Measurements from ENCODE around the gene RAE1. TPM values are rescaled to one million over a fixed set of nuclear protein-coding genes. Genes with fewer than 3 reads are reported as not detected.

The RAE1 gene
- polyA plus RNA-seq, 1 experiment, result 39.0 TPM

DNA sequence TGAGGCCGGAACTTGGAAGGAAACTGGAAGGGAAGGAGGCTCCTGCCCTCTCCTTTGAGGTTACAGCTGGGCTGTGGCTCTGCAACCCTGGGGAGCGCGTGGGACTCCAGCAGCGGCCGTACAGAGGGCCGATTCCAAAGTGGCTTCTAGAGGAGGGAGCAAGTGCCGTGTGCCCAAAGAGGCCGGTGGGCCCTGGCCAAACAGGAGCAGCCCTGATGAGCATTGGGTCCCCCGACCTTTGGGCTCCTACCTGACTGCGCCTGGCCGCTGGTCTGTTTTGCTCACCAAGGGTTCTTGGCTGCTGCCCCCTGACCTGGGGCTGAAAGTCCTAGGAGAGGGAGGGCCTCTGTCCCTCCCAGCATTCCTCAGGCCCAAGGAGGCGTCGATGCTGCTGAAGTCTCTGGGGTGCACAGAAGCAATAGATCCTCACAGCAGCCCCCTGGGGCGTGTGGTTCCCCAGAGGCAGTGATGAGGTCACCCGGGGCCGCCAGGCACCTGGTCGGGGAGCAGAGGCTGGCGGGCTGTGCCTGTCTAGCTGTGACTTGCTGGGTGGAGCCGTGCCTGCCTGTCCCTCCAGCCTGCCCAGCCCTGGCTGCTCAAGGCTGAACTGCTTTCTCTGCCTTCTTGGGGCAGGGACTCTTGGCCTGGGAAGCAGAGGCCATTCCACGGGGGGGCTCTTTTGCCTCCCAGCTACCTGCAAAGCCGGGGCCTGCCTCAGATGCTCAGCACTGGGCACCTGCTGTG is 49.9 kb downstream of the RAE1 start:
- no peak for DNase-seq (ENCODE audit: low read depth)
- ChIA-PET CTCF (interaction anchor here (1.0 to 1.5 kb wide), 2 partner anchors 9 to 95 kb away, joined by 3 read pairs; no protein-coding TSS in a partner anchor), POLR2A (no interaction called here)
- TF ChIP-seq, protein P1, sequence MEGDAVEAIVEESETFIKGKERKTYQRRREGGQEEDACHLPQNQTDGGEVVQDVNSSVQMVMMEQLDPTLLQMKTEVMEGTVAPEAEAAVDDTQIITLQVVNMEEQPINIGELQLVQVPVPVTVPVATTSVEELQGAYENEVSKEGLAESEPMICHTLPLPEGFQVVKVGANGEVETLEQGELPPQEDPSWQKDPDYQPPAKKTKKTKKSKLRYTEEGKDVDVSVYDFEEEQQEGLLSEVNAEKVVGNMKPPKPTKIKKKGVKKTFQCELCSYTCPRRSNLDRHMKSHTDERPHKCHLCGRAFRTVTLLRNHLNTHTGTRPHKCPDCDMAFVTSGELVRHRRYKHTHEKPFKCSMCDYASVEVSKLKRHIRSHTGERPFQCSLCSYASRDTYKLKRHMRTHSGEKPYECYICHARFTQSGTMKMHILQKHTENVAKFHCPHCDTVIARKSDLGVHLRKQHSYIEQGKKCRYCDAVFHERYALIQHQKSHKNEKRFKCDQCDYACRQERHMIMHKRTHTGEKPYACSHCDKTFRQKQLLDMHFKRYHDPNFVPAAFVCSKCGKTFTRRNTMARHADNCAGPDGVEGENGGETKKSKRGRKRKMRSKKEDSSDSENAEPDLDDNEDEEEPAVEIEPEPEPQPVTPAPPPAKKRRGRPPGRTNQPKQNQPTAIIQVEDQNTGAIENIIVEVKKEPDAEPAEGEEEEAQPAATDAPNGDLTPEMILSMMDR (IDR thresholded peaks at IDR 0.05; ENCODE audit: insufficient read depth, low read depth, low read length), result no peak
- H3K36me3 ChIP-seq (ENCODE audit: control insufficient read depth, insufficient read depth, low read length), result peaks cover 14% of the 10 kb centered on the region
- H3K4me3 ChIP-seq (ENCODE audit: low read depth, low read length), result no peak overlapping the region
- no peaks in the 10 kb centered on the region for H3K27me3 ChIP-seq (ENCODE audit: control insufficient read depth, insufficient read depth, low read length)

DNA sequence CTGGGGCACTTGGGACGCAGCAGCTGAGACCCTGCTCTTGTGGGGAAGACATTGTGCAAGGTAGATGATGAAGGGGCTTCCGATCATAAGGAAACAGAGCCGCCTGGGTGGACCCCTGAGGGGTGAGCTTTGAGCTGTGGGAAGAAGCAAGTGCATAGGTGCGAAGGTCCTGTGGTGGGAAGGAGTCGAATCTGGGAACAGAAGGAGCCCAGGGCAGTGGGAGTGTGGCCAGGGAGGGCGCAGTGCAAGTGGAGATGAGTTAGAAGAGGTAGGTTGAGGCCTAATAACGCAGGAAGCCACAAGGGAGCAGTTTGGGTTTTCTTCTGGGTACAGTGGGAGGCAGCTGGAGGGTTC is 50.5 kb downstream of the RAE1 start:
- peaks cover 17% of the 10 kb centered on the region for H3K36me3 ChIP-seq (ENCODE audit: control insufficient read depth, insufficient read depth, low read length)
- DNase-seq (ENCODE audit: low read depth), result no peak
- H3K4me3 ChIP-seq (ENCODE audit: low read depth, low read length), result no peak overlapping the region
- POLR2A ChIA-PET, result no interaction called here
- TF ChIP-seq, protein P1 (IDR thresholded peaks at IDR 0.05; ENCODE audit: insufficient read depth, low read depth, low read length), result no peak
- CTCF ChIA-PET, result interaction anchor here (1.5 kb wide), 1 partner anchor 9 kb away, joined by 3 read pairs; no protein-coding TSS in a partner anchor
- H3K27me3 ChIP-seq (ENCODE audit: control insufficient read depth, insufficient read depth, low read length), result no peaks in the 10 kb centered on the region

DNA sequence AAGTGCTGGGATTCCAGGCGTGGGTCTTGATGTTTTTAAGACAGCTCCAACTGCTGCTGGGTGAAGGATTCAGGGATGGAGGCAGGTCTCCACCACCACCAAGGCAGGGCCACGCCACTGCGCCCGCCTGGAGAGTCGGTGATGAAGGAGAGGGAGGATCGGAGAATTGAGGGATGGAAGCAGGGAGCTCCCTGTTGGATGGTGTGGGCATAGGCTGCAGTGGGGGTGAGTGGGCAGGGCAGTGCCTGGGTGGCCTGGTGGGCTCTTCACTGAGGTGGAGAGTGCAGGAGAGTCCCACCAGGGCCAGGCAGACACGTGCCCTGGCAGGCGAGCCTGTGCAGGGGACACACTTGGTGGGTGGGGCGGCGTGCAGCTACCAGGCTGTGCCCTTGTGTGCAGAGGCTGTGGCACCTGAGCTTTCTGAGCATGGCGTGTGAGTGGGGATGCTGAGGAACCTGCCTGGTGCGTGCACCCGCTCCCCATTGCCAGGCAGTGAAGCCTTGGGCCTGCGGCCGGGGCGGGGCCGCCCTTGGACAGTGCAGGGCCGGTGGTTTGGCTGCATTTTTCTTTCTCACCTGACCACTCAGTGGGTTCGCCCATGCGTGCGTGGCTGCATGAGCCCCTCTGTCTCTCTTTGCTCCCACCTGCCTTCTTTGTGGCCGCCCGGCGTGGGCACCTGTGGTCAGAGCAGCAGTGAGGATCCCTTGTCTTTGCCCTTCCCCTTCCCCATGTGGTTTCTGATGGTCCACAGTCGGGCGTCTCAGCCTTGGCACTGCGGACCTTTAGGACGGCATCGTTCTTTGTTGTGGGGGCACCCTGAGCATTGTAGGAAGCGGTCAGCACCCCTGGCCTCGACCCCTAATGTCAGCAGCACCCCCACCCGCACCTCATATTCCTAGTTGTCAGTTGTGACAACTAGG is 51.4 kb downstream of the RAE1 start:
- DNase-seq (ENCODE audit: low read depth), result no peak
- Histone ChIP-seq H3K4me3 (ENCODE audit: low read depth, low read length) (no peak overlapping the region), H3K36me3 (ENCODE audit: control insufficient read depth, insufficient read depth, low read length) (peaks cover 17% of the 10 kb centered on the region), H3K27me3 (ENCODE audit: control insufficient read depth, insufficient read depth, low read length) (no peaks in the 10 kb centered on the region)
- POLR2A ChIA-PET, result no interaction called here
- CTCF ChIA-PET, result interaction anchor here (1.0 kb wide), 1 partner anchor 9 kb away, joined by 3 read pairs; no protein-coding TSS in a partner anchor
- TF ChIP-seq, protein P1 (IDR thresholded peaks at IDR 0.05; ENCODE audit: insufficient read depth, low read depth, low read length), result no peak

DNA sequence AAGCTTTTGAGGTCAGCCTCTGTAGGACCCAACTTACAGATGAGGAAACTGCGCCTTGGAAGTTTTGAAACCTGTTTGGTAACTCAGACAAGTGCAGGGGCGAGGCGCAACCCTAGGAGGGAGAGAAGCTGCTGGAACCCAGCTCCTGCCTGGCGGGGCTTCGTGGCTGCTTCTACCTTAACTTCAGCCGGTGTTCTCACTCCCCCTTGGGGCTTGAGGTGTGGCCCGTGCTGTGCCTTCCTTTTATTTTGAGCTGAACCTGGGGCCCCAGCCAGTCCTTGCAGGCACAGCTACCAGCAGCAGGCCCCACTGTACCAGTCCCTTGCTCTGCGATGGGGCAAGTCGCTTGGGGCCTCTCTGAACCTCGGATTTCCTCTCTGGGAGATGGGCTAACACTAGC is 52.2 kb downstream of the RAE1 start:
- Histone ChIP-seq H3K27me3 (ENCODE audit: control insufficient read depth, insufficient read depth, low read length) (no peaks in the 10 kb centered on the region), H3K4me3 (ENCODE audit: low read depth, low read length) (no peak overlapping the region), H3K36me3 (ENCODE audit: control insufficient read depth, insufficient read depth, low read length) (peaks cover 17% of the 10 kb centered on the region)
- TF ChIP-seq, protein P1 (IDR thresholded peaks at IDR 0.05; ENCODE audit: insufficient read depth, low read depth, low read length), result no peak
- no peak for DNase-seq (ENCODE audit: low read depth)
- CTCF ChIA-PET, result no interaction called here
- POLR2A ChIA-PET, result no interaction called here

DNA sequence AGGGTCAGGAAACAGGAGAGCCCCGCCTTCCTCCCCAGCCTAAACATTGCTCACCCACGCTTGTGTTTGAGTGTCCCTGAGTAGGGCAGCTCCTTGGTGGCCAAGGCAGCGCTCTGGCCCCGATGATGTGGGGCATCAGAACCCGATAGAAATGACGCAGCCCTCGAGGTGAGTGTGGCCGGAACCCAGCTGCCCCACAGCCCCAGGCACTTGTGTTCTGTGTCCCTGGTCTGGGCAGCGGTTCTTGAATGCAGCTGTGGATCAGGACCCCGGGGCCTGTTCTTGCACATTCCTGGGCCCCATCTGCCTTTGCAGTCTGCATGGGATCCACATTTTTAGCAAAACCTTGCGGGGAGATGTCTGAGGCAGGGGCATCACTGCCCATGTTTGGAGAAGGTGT is 53.0 kb downstream of the RAE1 start:
- no peak for DNase-seq (ENCODE audit: low read depth)
- ChIA-PET CTCF (no interaction called here), POLR2A (no interaction called here)
- H3K27me3 ChIP-seq (ENCODE audit: control insufficient read depth, insufficient read depth, low read length), result no peaks in the 10 kb centered on the region
- TF ChIP-seq, protein P1 (IDR thresholded peaks at IDR 0.05; ENCODE audit: insufficient read depth, low read depth, low read length), result no peak
- H3K36me3 ChIP-seq (ENCODE audit: control insufficient read depth, insufficient read depth, low read length), result peaks cover 18% of the 10 kb centered on the region
- no peak overlapping the region for H3K4me3 ChIP-seq (ENCODE audit: low read depth, low read length)
